Stimulated activated CD4-positive, alpha-beta T cell treated with anti-CD3 and anti-CD28 coated beads, Interleukin-1b, Interleukin-23, amount 100 ng/mL, for 4 hours (primary cell): Measurements from ENCODE around the gene CD47.

Experiments
- DNase-seq, 2 donors: peaks; one replicate each; pipeline ENCODE4 v3.0.0-alpha.2; 2020; ENCODE audit warnings: low read depth in 2 of 2

Gene CD47

GRCh38 chr3:108013141-108014055 lies 77.4 kb downstream of the CD47 start:
- no peak for DNase-seq

- DNase-seq: no peak
Measured at GRCh38 chr3:108012304-108012703, 78.5 kb downstream of the CD47 start.

GRCh38 chr3:108011616-108012015 lies 79.2 kb downstream of the CD47 start:
- no peak for DNase-seq

GRCh38 chr3:108008931-108009639 lies 81.7 kb downstream of the CD47 start:
- DNase-seq: no peak

GRCh38 chr3:108008106-108008505 lies 82.7 kb downstream of the CD47 start:
- DNase-seq: no peak

- no peak for DNase-seq
Measured at GRCh38 chr3:108006881-108007331, 83.9 kb downstream of the CD47 start.

GRCh38 chr3:108006077-108006771 lies 84.6 kb downstream of the CD47 start:
- no peak for DNase-seq

- DNase-seq: no peak
Measured at GRCh38 chr3:108004647-108005046, 86.2 kb downstream of the CD47 start.

GRCh38 chr3:108001457-108001856 lies 89.4 kb downstream of the CD47 start:
- DNase-seq: no peak

- no peak for DNase-seq
Measured at GRCh38 chr3:107999215-107999775, 91.5 kb downstream of the CD47 start.

GRCh38 chr3:107997671-107998070 lies 93.2 kb downstream of the CD47 start:
- DNase-seq: no peak

GRCh38 chr3:107995823-107996222 lies 95.0 kb downstream of the CD47 start:
- no peak for DNase-seq

GRCh38 chr3:107994956-107995715 lies 95.7 kb downstream of the CD47 start:
- no peak for DNase-seq

- DNase-seq: no peak
Measured at GRCh38 chr3:107994181-107994580, 96.7 kb downstream of the CD47 start.

GRCh38 chr3:107993771-107994170 lies 97.1 kb downstream of the CD47 start:
- no peak for DNase-seq
